AG09309 (cell line): Measurements from ENCODE around the gene JAGN1.
"Not testable (repeated sequence)": the region's sequence is repeated elsewhere in the genome, so short reads cannot be mapped to it uniquely, and the experiment has no call there.

Source experiments
- DNase-seq: peaks from one replicate; pipeline ENCODE4 v3.0.0-alpha.2; 2010; ENCODE audit warnings: low read depth
- H3K4me3 ChIP-seq: 2 replicates; pipeline ENCODE4 v1.5.1; 2011; ENCODE audit warnings: mild to moderate bottlenecking, low read depth, low read length, moderate library complexity; ENCODE audit not compliant: control insufficient read depth
- TF ChIP-seq, protein P1 (sequence below): IDR thresholded peaks from 2 replicates; pipeline ENCODE4 v1.5.1; 2011; ENCODE audit warnings: mild to moderate bottlenecking, low read depth, low read length, inconsistent platforms; ENCODE audit not compliant: insufficient read depth, control insufficient read depth; ENCODE audit errors: missing control alignments

The JAGN1 gene

DNA sequence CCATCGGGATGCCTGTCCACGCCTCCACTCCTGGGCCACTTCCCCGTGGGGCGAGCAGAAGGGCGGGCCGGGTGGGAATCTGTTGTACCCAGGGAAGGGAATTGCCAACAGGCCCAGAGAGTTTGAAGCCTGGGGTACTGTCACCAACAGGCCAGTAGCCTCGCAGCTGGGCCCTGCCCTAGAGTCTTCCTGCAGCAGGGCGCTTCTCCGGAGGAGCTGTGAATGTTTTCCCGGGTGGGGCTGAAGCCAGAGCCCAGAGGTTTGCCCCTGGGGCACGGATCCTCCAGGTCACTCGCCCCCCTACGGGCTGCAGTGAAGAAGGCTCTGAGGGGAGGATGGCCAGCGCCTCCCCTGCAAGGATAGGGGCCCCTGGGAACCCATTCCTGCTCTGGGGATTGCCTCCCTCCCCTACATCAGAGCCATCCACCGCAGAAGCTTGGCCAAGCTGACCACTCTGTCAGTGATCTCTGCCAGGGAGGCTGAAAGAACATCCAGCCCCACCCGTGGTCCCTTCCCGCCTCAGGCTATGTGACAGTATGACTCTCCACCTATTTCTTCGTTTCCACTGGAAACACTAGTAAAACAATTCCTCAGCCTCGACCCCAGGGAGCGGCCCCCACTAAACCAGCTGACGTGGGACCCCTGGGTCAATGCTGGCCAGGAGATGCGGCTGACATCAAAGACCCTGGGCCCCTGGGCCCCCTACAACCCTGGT, 27.2 kb upstream of the JAGN1 start:
- TF ChIP-seq, protein P1, sequence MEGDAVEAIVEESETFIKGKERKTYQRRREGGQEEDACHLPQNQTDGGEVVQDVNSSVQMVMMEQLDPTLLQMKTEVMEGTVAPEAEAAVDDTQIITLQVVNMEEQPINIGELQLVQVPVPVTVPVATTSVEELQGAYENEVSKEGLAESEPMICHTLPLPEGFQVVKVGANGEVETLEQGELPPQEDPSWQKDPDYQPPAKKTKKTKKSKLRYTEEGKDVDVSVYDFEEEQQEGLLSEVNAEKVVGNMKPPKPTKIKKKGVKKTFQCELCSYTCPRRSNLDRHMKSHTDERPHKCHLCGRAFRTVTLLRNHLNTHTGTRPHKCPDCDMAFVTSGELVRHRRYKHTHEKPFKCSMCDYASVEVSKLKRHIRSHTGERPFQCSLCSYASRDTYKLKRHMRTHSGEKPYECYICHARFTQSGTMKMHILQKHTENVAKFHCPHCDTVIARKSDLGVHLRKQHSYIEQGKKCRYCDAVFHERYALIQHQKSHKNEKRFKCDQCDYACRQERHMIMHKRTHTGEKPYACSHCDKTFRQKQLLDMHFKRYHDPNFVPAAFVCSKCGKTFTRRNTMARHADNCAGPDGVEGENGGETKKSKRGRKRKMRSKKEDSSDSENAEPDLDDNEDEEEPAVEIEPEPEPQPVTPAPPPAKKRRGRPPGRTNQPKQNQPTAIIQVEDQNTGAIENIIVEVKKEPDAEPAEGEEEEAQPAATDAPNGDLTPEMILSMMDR = no peak
- no peak for DNase-seq
- no peak overlapping the region; the same call in 1 of the 2 replicates for H3K4me3 ChIP-seq

DNA sequence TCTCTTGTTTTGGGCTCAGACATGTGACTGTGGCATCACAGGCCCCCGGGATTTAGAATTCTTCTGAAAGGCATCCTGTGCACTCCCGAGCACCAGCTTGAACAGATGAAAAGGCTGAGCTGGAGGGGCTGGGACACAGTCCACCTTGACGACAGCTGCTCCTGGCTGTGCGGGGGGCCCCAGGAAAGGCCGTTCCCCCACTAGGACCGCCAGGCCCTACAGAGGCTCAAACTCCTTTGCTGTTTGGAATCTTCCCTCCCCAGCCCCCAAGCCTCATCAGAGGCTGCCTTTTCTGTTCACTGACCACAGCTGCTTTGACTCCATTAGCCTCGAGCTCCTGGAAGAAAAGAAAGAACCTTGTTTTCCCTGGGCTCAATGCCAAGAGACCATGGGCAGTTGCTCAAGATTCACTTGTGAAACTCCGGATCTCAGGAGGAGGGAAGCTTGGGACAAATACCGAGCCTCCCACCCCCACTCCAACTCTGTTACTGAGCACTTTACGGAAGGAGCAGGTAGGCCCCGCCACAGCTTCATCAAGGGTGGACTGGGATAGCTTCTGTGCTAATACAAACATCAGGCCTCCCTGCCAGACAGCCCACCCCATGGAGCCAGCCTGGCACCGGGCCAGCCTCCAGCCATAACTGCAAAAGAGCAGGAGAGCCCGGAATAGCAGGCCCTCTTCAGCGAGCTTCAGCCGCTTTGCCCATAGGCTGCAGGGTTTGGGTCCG, 26.0 kb upstream of the JAGN1 start:
- H3K4me3 ChIP-seq = no peak overlapping the region
- peak; percentile 68 for DNase-seq

DNA sequence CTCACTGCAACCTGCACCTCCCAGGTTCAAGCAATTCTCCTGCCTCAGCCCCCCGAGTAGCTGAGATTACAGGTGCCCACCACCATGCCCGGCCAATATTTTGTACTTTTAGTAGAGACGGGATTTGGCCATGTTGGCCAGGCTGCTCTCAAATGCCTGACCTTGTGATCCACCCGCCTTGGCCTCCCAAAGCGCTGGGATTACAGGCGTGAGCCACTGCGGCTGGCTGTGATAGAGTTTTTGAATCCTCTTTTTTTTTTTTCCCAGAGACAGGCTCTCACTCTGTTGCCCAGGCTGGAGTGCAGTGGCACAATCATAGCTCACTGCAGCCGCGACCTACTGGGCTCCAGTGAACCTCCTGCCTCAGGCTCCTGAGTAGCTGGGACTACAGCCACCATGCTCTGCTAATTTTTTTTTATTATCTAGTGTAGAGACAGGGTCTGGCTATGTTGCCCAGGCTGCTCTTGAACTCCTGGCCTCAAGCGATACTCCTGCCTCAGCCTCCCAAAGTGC, 25.2 kb upstream of the JAGN1 start:
- DNase-seq, H3K4me3 ChIP-seq: not testable (repeated sequence)

More for the DNA sequence above, 26.0 kb upstream of the JAGN1 start:
- TF ChIP-seq, protein P1 = no peak

DNA sequence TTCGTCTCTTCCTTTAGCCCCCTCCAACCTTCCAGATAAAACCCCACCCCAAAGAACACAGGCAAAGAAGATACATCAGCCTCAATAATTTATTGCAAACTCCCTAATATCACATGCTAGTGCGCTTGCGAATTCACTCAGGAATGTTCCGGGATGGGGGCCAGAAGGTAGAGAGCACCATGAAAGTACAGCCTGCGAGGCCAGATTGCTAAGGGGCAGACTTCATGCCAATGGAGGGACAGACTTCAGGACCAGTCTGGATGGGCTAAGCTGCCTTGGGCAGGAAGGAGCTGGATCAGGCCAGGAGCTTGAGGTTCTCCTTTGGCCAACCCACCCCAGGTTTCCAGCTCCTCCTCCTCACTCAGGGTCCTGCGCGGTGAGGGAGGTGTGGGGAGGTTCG, 23.8 kb upstream of the JAGN1 start:
- TF ChIP-seq, protein P1 = no peak
- DNase-seq = no peak
- H3K4me3 ChIP-seq = no peak overlapping the region

DNA sequence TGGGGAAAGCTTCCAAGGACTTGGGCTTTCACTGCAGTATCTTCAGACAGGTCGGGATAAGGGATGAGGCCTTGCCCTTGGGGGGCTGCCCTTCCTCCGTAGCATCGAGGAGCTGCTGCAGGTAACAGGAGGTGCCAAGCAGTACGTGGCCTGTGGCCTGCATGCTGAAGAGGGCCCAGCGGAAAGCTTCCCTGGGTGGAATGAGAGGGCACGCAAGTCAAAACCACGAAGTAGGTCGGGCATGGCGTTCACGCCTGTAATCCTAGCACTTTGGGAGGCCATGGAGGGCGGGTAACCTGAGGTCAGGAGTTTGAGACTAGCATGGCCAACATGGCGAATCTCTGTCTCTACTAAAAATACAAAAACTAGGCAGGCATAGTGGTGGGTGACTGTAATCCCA, 23.3 kb upstream of the JAGN1 start:
- TF ChIP-seq, protein P1 = no peak
- no peak for DNase-seq
- H3K4me3 ChIP-seq = no peak overlapping the region

DNA sequence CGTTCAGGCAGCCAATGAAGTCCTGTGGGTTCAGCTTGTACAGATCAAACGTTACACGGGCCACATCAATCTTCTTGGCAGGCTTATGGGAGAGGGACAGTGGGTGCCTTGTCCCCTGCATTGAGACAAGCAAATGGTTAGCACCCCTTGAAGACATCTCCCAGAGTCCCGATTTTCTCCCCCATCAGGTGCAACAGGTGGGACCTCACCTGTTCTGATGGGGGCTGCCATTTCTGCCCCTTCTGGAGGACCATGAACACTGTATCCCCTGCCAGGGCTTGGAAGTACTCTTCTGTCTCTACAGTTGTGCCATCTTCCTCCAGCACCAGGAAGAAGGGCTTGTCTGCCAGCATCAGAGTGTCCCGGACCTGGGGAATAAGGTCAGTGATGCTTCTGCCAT, 20.5 kb upstream of the JAGN1 start:
- DNase-seq = no peak
- TF ChIP-seq, protein P1 = no peak
- H3K4me3 ChIP-seq = no peak overlapping the region

DNA sequence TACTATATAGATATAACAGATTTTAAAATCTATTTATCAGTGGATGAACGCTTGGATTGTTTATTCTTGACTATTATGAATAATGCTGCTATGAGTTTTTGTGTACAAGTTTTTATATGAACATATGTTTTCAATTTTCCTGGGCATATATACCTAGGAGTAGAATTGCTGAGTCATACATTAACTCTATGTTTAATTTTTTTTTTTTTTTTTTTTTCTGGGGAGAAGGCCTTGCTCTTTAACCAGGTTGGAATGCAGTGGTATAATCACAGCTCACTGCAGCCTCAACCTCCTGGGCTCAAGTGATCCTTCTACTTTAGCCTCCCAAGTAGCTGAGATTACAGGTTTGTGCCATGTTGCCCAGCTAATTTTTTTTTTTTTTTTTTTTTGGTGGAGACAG, 19.4 kb upstream of the JAGN1 start:
- TF ChIP-seq, protein P1 = no peak
- H3K4me3 ChIP-seq = no peak overlapping the region
- peak; percentile 37 for DNase-seq

DNA sequence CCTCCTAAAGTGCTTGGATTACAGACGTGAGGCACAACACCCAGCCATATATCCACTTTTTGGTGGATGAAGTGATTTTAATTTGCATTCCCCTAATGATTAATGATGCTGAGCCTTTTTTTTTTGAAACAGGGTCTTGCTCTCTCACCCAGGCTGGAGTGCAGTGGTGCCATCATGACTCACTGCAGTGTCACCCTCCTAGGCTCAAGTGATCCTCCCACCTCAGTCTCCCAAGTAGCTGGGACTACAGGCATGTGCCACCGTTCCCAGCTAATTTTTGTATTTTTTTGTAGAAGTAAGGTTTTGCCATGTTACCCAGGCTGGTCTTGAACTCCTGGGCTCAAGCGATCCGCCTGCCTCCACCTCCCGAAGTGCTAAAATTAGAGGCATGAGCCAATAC, 18.3 kb upstream of the JAGN1 start:
- not testable (repeated sequence) for DNase-seq

More for the DNA sequence above, 18.3 kb upstream of the JAGN1 start:
- H3K4me3 ChIP-seq = not testable (repeated sequence)
